PC-9 (cell line): ENCODE data around the gene ANKAR.
"Not testable (repeated sequence)": the region's sequence is repeated elsewhere in the genome, so short reads cannot be mapped to it uniquely, and the experiment has no call there.

Experiments used
- CTCF ChIP-seq: fragments of 200-600 bp; sonication (generic); conservative IDR thresholded peaks from 2 replicates; pipeline ENCODE4 v1.6.1; 2017; ENCODE audit warnings: mixed run types, antibody characterized with exemption, mild to moderate bottlenecking, moderate library complexity
- EZH2 ChIP-seq: fragments of 200-600 bp; sonication (generic); IDR thresholded peaks from 2 replicates; pipeline ENCODE4 v1.8.0; 2017; ENCODE audit warnings: antibody characterized with exemption, low read depth

DNA sequence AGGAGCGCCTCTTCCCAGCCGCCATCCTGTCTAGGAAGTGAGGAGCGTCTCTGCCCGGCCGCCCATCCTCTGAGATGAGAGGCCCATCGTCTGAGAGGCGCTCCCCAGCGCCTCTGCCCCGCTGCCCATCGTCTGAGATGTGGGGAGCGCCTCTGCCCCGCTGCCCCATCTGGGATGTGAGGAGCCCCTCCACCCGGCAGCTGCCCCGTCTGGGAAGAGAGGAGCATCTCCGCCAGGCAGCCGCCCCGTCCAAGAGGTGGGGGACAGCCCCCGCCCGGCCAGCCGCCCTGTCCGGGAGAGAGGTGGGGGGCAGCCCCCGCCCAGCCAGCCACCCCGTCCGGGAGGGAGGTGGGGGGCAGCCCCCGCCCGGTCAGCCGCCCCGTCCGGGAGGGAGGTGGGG lies 21.0 kb upstream of the ANKAR start:
- not testable (repeated sequence) for TF ChIP-seq CTCF, EZH2
